HepG2 (cell line): ENCODE results near the gene EEF1A2. TPM values are rescaled to one million over a fixed set of nuclear protein-coding genes. Genes with fewer than 3 reads are reported as not detected.

Experiments
- ATAC-seq: fragments of 200-7000 bp; cut with Tn5 transposase; 3 replicates; pipeline ENCODE4 v1.9.1; 2020; ENCODE audit warnings: mild to moderate bottlenecking, moderate library complexity
- BruUV-seq: library from RNA; stranded (reverse); fragments of 400-500 nt; replicated peaks from 2 replicates; lab custom pipeline; 2021; lab: Mats Ljungman, UMichigan
- CTCF ChIA-PET: fragments of 300-600 bp; formaldehyde crosslinking; extraction: SDS; loops from one replicate; lab custom pipeline; 2021; ENCODE audit warnings: low total read pairs, inconsistent platforms, low intra/inter-chr PET ratio; lab: Yijun Ruan, JAX
- POLR2A ChIA-PET: fragments of 350-600 bp; sonication (Branson Sonifier 250); formaldehyde crosslinking; loops from one replicate; lab custom pipeline; 2020; ENCODE audit warnings: antibody characterized with exemption, inconsistent platforms; lab: Yijun Ruan, JAX
- DNase-seq: peaks from one replicate; pipeline ENCODE4 v3.0.0-alpha.2; 2015; ENCODE audit warnings: low spot score
- FAIRE-seq: peaks from 3 replicates; lab custom pipeline; 2011; peaks lifted over from hg19 to GRCh38; lab: Jason Lieb, UNC
- H2AFZ ChIP-seq: one replicate; pipeline ENCODE4 v1.6.1; 2011; ENCODE audit warnings: low read length, inconsistent platforms
- H3K27ac ChIP-seq: fragments of 300-600 bp; 3 replicates; pipeline ENCODE4 v1.8.0; 2011; ENCODE audit warnings: mixed run types, mild to moderate bottlenecking, mixed read lengths, low read length, inconsistent platforms; ENCODE audit not compliant: insufficient read depth; ENCODE audit errors: extremely low read length
- H3K27me3 ChIP-seq, 2 experiments: fragments of 200-600 bp in 1 of 2; 2 replicates in 1 of 2; 3 replicates in 1 of 2; pipeline versions ENCODE4 v1.6.0 to v1.8.0; 2011; ENCODE audit warnings: low read length in 2 of 2, mild to moderate bottlenecking in 2 of 2, moderate library complexity in 2 of 2, inconsistent platforms in 1 of 2; ENCODE audit not compliant: insufficient read depth in 2 of 2, control insufficient read depth in 1 of 2
- H3K36me3 ChIP-seq, 2 experiments: fragments of 200-600 bp in 1 of 2; replicated peaks in 1 of 2; 2 replicates in 1 of 2; 3 replicates in 1 of 2; pipeline versions ENCODE4 v1.5.1 to v1.8.0; 2011; ENCODE audit warnings: low read length in 2 of 2, inconsistent platforms in 1 of 2; ENCODE audit not compliant: insufficient read depth in 2 of 2, control insufficient read depth in 1 of 2
- H3K4me1 ChIP-seq: 2 replicates; pipeline ENCODE4 v1.5.1; 2012; ENCODE audit warnings: low read length, inconsistent platforms; ENCODE audit not compliant: insufficient read depth
- H3K4me2 ChIP-seq: 2 replicates; pipeline ENCODE4 v1.6.0; 2011; ENCODE audit warnings: low read depth, low read length, inconsistent platforms
- H3K4me3 ChIP-seq, 3 experiments: fragments of 200-600 bp in 1 of 3; sonication (generic), shearing (Covaris generic) in 1 of 3; replicated peaks in 1 of 3; 2 replicates each; pipeline ENCODE4 v1.5.1; 2011 to 2016; ENCODE audit warnings: low read length in 3 of 3, inconsistent platforms in 2 of 3, low read depth in 2 of 3, mild to moderate bottlenecking in 2 of 3, control low read depth in 1 of 3, mixed read lengths in 1 of 3; ENCODE audit not compliant: insufficient read depth in 1 of 3
- H3K79me2 ChIP-seq: one replicate; pipeline ENCODE4 v1.6.1; 2011; ENCODE audit warnings: low read length, inconsistent platforms; ENCODE audit not compliant: insufficient read depth
- H3K9ac ChIP-seq: 2 replicates; pipeline ENCODE4 v1.6.0; 2011; ENCODE audit warnings: mild to moderate bottlenecking, low read depth, low read length, inconsistent platforms; ENCODE audit not compliant: insufficient read depth
- H3K9me3 ChIP-seq: 2 replicates; pipeline ENCODE4 v1.5.1; 2012; ENCODE audit warnings: mild to moderate bottlenecking, low read length
- H4K20me1 ChIP-seq: 2 replicates; pipeline ENCODE4 v1.6.0; 2011; ENCODE audit warnings: inconsistent platforms, mild to moderate bottlenecking, low read length, moderate library complexity; ENCODE audit not compliant: insufficient read depth
- RAD21 ChIP-seq: fragments of 450-650 bp; formaldehyde crosslinking; IDR thresholded peaks from 2 replicates; pipeline ENCODE4 v1.5.0; 2020; ENCODE audit warnings: mild to moderate bottlenecking
- SMC3 ChIP-seq: IDR thresholded peaks from 2 replicates; pipeline ENCODE4 v1.6.1; 2011; ENCODE audit warnings: low read length, improper control_type of control experiment
- STAG1 ChIP-seq: sonication (generic); formaldehyde crosslinking; IDR thresholded peaks from 2 replicates; pipeline ENCODE4 v1.4.0; 2020; ENCODE audit warnings: missing genetic modification reagents
- ZFAT ChIP-seq: sonication (generic); formaldehyde crosslinking; conservative IDR thresholded peaks from 2 replicates; pipeline ENCODE4 v1.8.1; 2023; ENCODE audit warnings: missing genetic modification reagents, inconsistent platforms
- ZNF296 ChIP-seq: sonication (generic); formaldehyde crosslinking; conservative IDR thresholded peaks from 2 replicates; pipeline ENCODE4 v1.5.0; 2020; ENCODE audit warnings: mild to moderate bottlenecking, missing genetic modification reagents
- ZNF329 ChIP-seq: sonication (generic); formaldehyde crosslinking; IDR thresholded peaks from 2 replicates; pipeline ENCODE4 v1.9.0; 2021; ENCODE audit warnings: low read depth, mild to moderate bottlenecking, missing genetic modification reagents
- ZNF572 ChIP-seq: sonication (generic); formaldehyde crosslinking; IDR thresholded peaks from 2 replicates; pipeline ENCODE4 v1.5.1; 2020; ENCODE audit warnings: mild to moderate bottlenecking, missing genetic modification reagents
- ZNF616 ChIP-seq: sonication (generic); formaldehyde crosslinking; IDR thresholded peaks from 2 replicates; pipeline ENCODE4 v1.5.0; 2020; ENCODE audit warnings: low read depth, mild to moderate bottlenecking, missing genetic modification reagents
- ZNF788 ChIP-seq: sonication (generic); formaldehyde crosslinking; IDR thresholded peaks from 2 replicates; pipeline ENCODE4 v1.5.0; 2020; ENCODE audit warnings: mild to moderate bottlenecking, missing genetic modification reagents, borderline replicate concordance
- WGBS: methylation state at CpG from one replicate; pipeline ENCODE4 v1.1.6; 2017; ENCODE audit warnings: low lambda C conversion rate; 5-methylcytosine and 5-hydroxymethylcytosine counted together
- in situ Hi-C: cut with HindIII; loops from 2 replicates; pipeline ENCODE4 v1.10.0; 2017; ENCODE audit warnings: low pct_unique_long_range_greater_than_20kb; ENCODE audit not compliant: extremely low pct_ligation_motif_present
- intact Hi-C: fragments of 100-400 bp; cut with micrococcal nuclease; formaldehyde crosslinking; loops from one replicate; pipeline ENCODE4 v1.10.0; 2022; ENCODE audit not compliant: unreplicated experiment
- polyA plus RNA-seq, 8 experiments: library from polyadenylated mRNA; depleted of rRNA in 3 of 8; stranded (reverse) in 7 of 8; unstranded in 1 of 8; fragments of >200 nt; fragmentation: Illumina TruSeq in 4 of 8; extraction: Trizol in 4 of 8; gene quantifications; 2 replicates each; pipeline versions ENCODE4 v1.2.1 to v1.2.3, GENCODE V29; 2011 to 2016; ENCODE audit warnings: low read depth in 4 of 8, missing spikeins in 1 of 8, mixed read lengths in 1 of 8; ENCODE audit not compliant: insufficient read depth in 1 of 8
- total RNA-seq, 5 experiments: library from RNA; depleted of rRNA; stranded (reverse); fragments of >200 nt; fragmentation: Illumina TruSeq; extraction: Trizol; gene quantifications; 2 replicates each; pipeline ENCODE4 v1.2.3, GENCODE V29; 2016; ENCODE audit warnings: low read depth in 1 of 5
- TF ChIP-seq, protein P1 (sequence below): sonication (generic); formaldehyde crosslinking; IDR thresholded peaks from 2 replicates; pipeline ENCODE4 v1.5.0; 2020; ENCODE audit warnings: mild to moderate bottlenecking, missing genetic modification reagents, moderate library complexity
- TF ChIP-seq, protein P2 (sequence below): sonication (generic); formaldehyde crosslinking; IDR thresholded peaks from 2 replicates; pipeline ENCODE4 v1.4.0; 2020; ENCODE audit warnings: missing genetic modification reagents

Gene EEF1A2
- total and polyA plus RNA-seq, 2 of the 13 experiments (the other 11 are each of a cell fraction or from before 2014, with no cell fraction given), result 0.44 to 0.87 TPM

DNA sequence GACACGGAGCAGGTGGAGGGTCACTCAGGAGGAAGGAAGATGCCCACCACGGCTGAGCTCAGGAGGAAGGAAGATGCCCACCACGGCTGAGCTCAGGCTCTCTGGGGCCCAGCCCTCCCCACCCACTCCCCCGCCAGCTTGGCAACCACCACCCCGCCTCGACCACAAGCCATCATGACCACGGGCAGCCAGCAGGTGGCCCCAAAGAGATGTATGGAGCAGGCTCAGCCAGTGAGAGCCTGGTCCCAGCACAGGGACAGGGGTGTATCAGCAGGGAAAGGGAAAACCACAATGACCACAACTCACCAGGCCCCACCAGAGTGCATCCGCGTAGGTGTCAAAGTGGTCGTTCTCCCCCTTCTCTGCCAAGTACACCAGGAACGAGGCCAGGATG lies 56.8 kb downstream of the EEF1A2 start:
- Histone ChIP-seq H3K36me3 (no peaks in the 10 kb centered on the region), H3K79me2 (no peaks in the 10 kb centered on the region), H3K27me3 (peaks cover 19 to 37% of the 10 kb centered on the region in 2 experiments), H4K20me1 (0 out of 2 replicates have a peak, but pooled peaks cover 4% of the 10 kb centered on the region), H3K9ac (no peak overlapping the region), H3K27ac (no peak overlapping the region)
- intact Hi-C loops (no loop called here), in situ Hi-C loops (no loop called here)
- WGBS, result 21% methylated on average over 11 of the region's 11 CpGs
- no TSS peak for BruUV-seq
- peak; percentile 58 for DNase-seq
- peak; percentile 65 for ATAC-seq
- TF ChIP-seq, protein P1, sequence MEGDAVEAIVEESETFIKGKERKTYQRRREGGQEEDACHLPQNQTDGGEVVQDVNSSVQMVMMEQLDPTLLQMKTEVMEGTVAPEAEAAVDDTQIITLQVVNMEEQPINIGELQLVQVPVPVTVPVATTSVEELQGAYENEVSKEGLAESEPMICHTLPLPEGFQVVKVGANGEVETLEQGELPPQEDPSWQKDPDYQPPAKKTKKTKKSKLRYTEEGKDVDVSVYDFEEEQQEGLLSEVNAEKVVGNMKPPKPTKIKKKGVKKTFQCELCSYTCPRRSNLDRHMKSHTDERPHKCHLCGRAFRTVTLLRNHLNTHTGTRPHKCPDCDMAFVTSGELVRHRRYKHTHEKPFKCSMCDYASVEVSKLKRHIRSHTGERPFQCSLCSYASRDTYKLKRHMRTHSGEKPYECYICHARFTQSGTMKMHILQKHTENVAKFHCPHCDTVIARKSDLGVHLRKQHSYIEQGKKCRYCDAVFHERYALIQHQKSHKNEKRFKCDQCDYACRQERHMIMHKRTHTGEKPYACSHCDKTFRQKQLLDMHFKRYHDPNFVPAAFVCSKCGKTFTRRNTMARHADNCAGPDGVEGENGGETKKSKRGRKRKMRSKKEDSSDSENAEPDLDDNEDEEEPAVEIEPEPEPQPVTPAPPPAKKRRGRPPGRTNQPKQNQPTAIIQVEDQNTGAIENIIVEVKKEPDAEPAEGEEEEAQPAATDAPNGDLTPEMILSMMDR (CRISPR knock-in tag), result peak; percentile 70
- TF ChIP-seq, protein P2, sequence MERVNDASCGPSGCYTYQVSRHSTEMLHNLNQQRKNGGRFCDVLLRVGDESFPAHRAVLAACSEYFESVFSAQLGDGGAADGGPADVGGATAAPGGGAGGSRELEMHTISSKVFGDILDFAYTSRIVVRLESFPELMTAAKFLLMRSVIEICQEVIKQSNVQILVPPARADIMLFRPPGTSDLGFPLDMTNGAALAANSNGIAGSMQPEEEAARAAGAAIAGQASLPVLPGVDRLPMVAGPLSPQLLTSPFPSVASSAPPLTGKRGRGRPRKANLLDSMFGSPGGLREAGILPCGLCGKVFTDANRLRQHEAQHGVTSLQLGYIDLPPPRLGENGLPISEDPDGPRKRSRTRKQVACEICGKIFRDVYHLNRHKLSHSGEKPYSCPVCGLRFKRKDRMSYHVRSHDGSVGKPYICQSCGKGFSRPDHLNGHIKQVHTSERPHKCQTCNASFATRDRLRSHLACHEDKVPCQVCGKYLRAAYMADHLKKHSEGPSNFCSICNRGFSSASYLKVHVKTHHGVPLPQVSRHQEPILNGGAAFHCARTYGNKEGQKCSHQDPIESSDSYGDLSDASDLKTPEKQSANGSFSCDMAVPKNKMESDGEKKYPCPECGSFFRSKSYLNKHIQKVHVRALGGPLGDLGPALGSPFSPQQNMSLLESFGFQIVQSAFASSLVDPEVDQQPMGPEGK (CRISPR knock-in tag), result peak; percentile 28; the same call in 1 of the 2 replicates
- no peak for TF ChIP-seq ZNF296 (CRISPR knock-in tag)
- TF ChIP-seq ZFAT (CRISPR knock-in tag), result no peak
- TF ChIP-seq ZNF616 (CRISPR knock-in tag), result no peak
- TF ChIP-seq SMC3, result 0 out of 2 replicates have a peak, but pooled peaks have one; percentile 12
- peak; percentile 54 for TF ChIP-seq STAG1 (CRISPR knock-in tag)
- no peak for TF ChIP-seq ZNF329
- TF ChIP-seq ZNF572 (CRISPR knock-in tag), result no peak
- TF ChIP-seq ZNF788 (CRISPR knock-in tag), result 0 out of 2 replicates have a peak, but pooled peaks have one; percentile 19
- TF ChIP-seq RAD21 (CRISPR knock-in tag), result 0 out of 2 replicates have a peak, but pooled peaks have one; percentile 22
- TF ChIP-seq, all 625 proteins: peak for 6
- Histone ChIP-seq H3K4me1 (no peaks in the 10 kb centered on the region), H2AFZ (no peak overlapping the region), H3K4me2 (no peak overlapping the region), H3K4me3 (no peak overlapping the region), H3K9me3 (peaks cover 14% of the 10 kb centered on the region; the same call in 1 of the 2 replicates)
- ChIA-PET CTCF (no interaction called here), POLR2A (no interaction called here)
- peak; percentile 49 for FAIRE-seq
